ENCODE data around the gene EWSR1.

The EWSR1 gene

GRCh38 chr22:29336751-29337490 is 68.9 kb downstream of the EWSR1 start:
- H3F3A ChIP-seq (ENCODE audit: low read depth): no peaks in the 10 kb centered on the region
- no peak overlapping the region for H3K4me3 ChIP-seq (ENCODE audit: low read length, poor library complexity, severe bottlenecking)
- peaks cover 70% of the 10 kb centered on the region; the same call in 1 of the 2 replicates for H3K36me3 ChIP-seq (ENCODE audit: insufficient read depth, low read length)
- no peak overlapping the region for H2AFZ ChIP-seq (ENCODE audit: low read length)
- no peaks in the 10 kb centered on the region for H3K79me2 ChIP-seq (ENCODE audit: insufficient read depth, low read length)
- no peaks in the 10 kb centered on the region for H3K9me3 ChIP-seq (ENCODE audit: insufficient read depth, low read depth, low read length)
- no peak overlapping the region for H3K9ac ChIP-seq (ENCODE audit: low read depth, low read length, poor library complexity, severe bottlenecking)
- no peak overlapping the region for H3K4me2 ChIP-seq (ENCODE audit: low read depth, low read length, poor library complexity, severe bottlenecking)
- H4K20me1 ChIP-seq (ENCODE audit: insufficient read depth, low read length, poor library complexity, severe bottlenecking): no peaks in the 10 kb centered on the region
- no peaks in the 10 kb centered on the region for H3K9me2 ChIP-seq (replicated peaks; ENCODE audit: low read depth, low read length)
- TF ChIP-seq EZH2phosphoT487 (IDR thresholded peaks at IDR 0.05; ENCODE audit: borderline replicate concordance) (no peak), CTCF (conservative IDR thresholded peaks at IDR 0.05; ENCODE audit: low read length) (no peak)
- H3K27me3 ChIP-seq (ENCODE audit: insufficient read depth, low read length, poor library complexity, severe bottlenecking): no peaks in the 10 kb centered on the region
- H3K4me1 ChIP-seq (ENCODE audit: insufficient read depth, low read length, poor library complexity, severe bottlenecking): no peaks in the 10 kb centered on the region

DNA sequence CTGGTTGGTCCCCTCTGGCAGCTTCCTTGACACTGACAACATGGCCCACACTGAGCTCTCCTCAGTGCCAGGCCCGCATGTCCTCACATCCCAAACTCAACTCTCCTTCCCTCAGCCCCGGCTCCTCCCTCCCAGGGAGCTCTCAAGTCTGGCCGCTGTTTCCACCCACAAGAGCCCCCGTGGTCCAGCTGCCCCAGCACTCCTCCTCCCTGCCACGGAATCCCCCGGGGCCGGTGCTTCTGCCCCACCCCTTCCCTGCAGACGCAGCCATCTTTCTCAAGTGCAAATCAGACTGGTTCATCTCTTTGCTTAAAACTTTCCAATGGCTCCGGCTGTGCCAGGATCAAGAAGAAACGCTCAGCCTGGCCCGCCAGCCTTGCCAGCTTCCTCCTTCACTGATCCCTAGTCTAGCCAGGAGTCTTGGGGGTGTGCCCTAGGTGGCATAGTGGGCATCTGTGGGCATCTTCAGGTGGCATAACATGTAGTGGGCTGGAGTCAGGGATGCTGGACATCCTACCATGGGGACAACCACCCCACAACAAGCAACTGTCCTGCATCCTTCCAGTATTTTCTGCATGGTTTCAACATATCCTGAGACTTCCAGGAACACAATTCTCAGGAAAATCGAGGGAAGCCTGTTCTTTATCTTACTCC is 69.7 kb downstream of the EWSR1 start:
- TF ChIP-seq EZH2phosphoT487 (IDR thresholded peaks at IDR 0.05; ENCODE audit: borderline replicate concordance): no peak
- TF ChIP-seq CTCF (conservative IDR thresholded peaks at IDR 0.05; ENCODE audit: low read length): no peak
- no peak overlapping the region for H3K4me3 ChIP-seq (ENCODE audit: low read length, poor library complexity, severe bottlenecking)
- no peaks in the 10 kb centered on the region for H4K20me1 ChIP-seq (ENCODE audit: insufficient read depth, low read length, poor library complexity, severe bottlenecking)
- H3K4me1 ChIP-seq (ENCODE audit: insufficient read depth, low read length, poor library complexity, severe bottlenecking): no peaks in the 10 kb centered on the region
- H3K9ac ChIP-seq (ENCODE audit: low read depth, low read length, poor library complexity, severe bottlenecking): no peak overlapping the region
- H2AFZ ChIP-seq (ENCODE audit: low read length): no peak overlapping the region
- no peaks in the 10 kb centered on the region for H3K9me3 ChIP-seq (ENCODE audit: insufficient read depth, low read depth, low read length)
- peaks cover 78% of the 10 kb centered on the region; the same call in 1 of the 2 replicates for H3K36me3 ChIP-seq (ENCODE audit: insufficient read depth, low read length)
- no peaks in the 10 kb centered on the region for H3K9me2 ChIP-seq (replicated peaks; ENCODE audit: low read depth, low read length)
- no peaks in the 10 kb centered on the region for H3K79me2 ChIP-seq (ENCODE audit: insufficient read depth, low read length)
- no peak overlapping the region for H3K4me2 ChIP-seq (ENCODE audit: low read depth, low read length, poor library complexity, severe bottlenecking)
- H3K27me3 ChIP-seq (ENCODE audit: insufficient read depth, low read length, poor library complexity, severe bottlenecking): no peaks in the 10 kb centered on the region
- H3F3A ChIP-seq (ENCODE audit: low read depth): no peaks in the 10 kb centered on the region

DNA sequence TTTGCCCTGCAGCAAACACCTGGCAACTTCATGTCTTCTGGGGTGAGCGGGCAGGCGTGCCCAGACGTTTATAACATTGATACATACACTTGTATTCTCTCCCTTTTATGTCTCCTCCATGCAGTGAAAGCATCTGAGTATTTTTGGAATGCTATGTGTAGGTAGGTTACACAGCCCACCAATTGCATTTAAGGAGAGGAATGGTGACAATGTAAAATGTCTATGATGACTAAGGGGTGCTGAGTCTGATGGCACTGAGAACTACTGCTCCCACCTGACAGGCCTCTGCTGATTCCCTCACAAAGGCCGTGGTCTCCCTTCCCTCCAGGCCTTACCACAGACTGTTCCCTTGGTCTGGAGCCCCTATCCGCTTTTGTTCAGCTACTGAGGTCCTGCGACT is 70.3 kb downstream of the EWSR1 start:
- H3K36me3 ChIP-seq (ENCODE audit: insufficient read depth, low read length): peaks cover 84% of the 10 kb centered on the region; the same call in 1 of the 2 replicates

More for the DNA sequence above, 70.3 kb downstream of the EWSR1 start:
- H3K79me2 ChIP-seq (ENCODE audit: insufficient read depth, low read length): no peaks in the 10 kb centered on the region
- no peak overlapping the region for H3K4me2 ChIP-seq (ENCODE audit: low read depth, low read length, poor library complexity, severe bottlenecking)
- no peak overlapping the region for H3K4me3 ChIP-seq (ENCODE audit: low read length, poor library complexity, severe bottlenecking)
- H3F3A ChIP-seq (ENCODE audit: low read depth): no peaks in the 10 kb centered on the region
- H3K27me3 ChIP-seq (ENCODE audit: insufficient read depth, low read length, poor library complexity, severe bottlenecking): no peaks in the 10 kb centered on the region
- no peaks in the 10 kb centered on the region for H3K9me3 ChIP-seq (ENCODE audit: insufficient read depth, low read depth, low read length)
- H3K9ac ChIP-seq (ENCODE audit: low read depth, low read length, poor library complexity, severe bottlenecking): no peak overlapping the region
- no peaks in the 10 kb centered on the region for H3K4me1 ChIP-seq (ENCODE audit: insufficient read depth, low read length, poor library complexity, severe bottlenecking)
- H3K9me2 ChIP-seq (replicated peaks; ENCODE audit: low read depth, low read length): no peaks in the 10 kb centered on the region
- H2AFZ ChIP-seq (ENCODE audit: low read length): no peak overlapping the region
- H4K20me1 ChIP-seq (ENCODE audit: insufficient read depth, low read length, poor library complexity, severe bottlenecking): no peaks in the 10 kb centered on the region
- TF ChIP-seq CTCF (conservative IDR thresholded peaks at IDR 0.05; ENCODE audit: low read length) (no peak), EZH2phosphoT487 (IDR thresholded peaks at IDR 0.05; ENCODE audit: borderline replicate concordance) (no peak)

Data from Loucy (cell line).